ENCODE results near the gene MALL.
"Not testable (repeated sequence)": the region's sequence is repeated elsewhere in the genome, so short reads cannot be mapped to it uniquely, and the experiment has no call there.

GRCh38 chr2:110041941-110042660 lies 73.5 kb downstream of the MALL start:
- TF ChIP-seq, protein P1, sequence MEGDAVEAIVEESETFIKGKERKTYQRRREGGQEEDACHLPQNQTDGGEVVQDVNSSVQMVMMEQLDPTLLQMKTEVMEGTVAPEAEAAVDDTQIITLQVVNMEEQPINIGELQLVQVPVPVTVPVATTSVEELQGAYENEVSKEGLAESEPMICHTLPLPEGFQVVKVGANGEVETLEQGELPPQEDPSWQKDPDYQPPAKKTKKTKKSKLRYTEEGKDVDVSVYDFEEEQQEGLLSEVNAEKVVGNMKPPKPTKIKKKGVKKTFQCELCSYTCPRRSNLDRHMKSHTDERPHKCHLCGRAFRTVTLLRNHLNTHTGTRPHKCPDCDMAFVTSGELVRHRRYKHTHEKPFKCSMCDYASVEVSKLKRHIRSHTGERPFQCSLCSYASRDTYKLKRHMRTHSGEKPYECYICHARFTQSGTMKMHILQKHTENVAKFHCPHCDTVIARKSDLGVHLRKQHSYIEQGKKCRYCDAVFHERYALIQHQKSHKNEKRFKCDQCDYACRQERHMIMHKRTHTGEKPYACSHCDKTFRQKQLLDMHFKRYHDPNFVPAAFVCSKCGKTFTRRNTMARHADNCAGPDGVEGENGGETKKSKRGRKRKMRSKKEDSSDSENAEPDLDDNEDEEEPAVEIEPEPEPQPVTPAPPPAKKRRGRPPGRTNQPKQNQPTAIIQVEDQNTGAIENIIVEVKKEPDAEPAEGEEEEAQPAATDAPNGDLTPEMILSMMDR (conservative IDR thresholded peaks at IDR 0.05; ENCODE audit: low read depth in 2 of 2): not testable (repeated sequence)
- not testable (repeated sequence) for TF ChIP-seq POLR2AphosphoS5 (IDR thresholded peaks at IDR 0.05; ENCODE audit: low read depth); EZH2phosphoT487 (IDR thresholded peaks at IDR 0.05; ENCODE audit: unreplicated experiment); EZH2 (IDR thresholded peaks at IDR 0.05; ENCODE audit: low read depth, unreplicated experiment); CREB1 (CRISPR knock-in tag; IDR thresholded peaks at IDR 0.05; ENCODE audit: low read depth); REST (IDR thresholded peaks at IDR 0.05; ENCODE audit: unreplicated experiment); NANOG (IDR thresholded peaks at IDR 0.05; ENCODE audit: borderline replicate concordance)
- TF ChIP-seq, protein P2, sequence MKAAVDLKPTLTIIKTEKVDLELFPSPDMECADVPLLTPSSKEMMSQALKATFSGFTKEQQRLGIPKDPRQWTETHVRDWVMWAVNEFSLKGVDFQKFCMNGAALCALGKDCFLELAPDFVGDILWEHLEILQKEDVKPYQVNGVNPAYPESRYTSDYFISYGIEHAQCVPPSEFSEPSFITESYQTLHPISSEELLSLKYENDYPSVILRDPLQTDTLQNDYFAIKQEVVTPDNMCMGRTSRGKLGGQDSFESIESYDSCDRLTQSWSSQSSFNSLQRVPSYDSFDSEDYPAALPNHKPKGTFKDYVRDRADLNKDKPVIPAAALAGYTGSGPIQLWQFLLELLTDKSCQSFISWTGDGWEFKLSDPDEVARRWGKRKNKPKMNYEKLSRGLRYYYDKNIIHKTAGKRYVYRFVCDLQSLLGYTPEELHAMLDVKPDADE (IDR thresholded peaks at IDR 0.05): not testable (repeated sequence)

Data from GM23338 (cell line).